NCI-H2196 (cell line): ENCODE data around the gene HADHA.
"Not testable (repeated sequence)": the region's sequence is repeated elsewhere in the genome, so short reads cannot be mapped to it uniquely, and the experiment has no call there.

ENCODE experiments used
- DNase-seq: peaks from one replicate; lab custom pipeline; 2025; ENCODE audit not compliant: unreplicated experiment; lab: John Stamatoyannopoulos, UW

Gene HADHA

DNA sequence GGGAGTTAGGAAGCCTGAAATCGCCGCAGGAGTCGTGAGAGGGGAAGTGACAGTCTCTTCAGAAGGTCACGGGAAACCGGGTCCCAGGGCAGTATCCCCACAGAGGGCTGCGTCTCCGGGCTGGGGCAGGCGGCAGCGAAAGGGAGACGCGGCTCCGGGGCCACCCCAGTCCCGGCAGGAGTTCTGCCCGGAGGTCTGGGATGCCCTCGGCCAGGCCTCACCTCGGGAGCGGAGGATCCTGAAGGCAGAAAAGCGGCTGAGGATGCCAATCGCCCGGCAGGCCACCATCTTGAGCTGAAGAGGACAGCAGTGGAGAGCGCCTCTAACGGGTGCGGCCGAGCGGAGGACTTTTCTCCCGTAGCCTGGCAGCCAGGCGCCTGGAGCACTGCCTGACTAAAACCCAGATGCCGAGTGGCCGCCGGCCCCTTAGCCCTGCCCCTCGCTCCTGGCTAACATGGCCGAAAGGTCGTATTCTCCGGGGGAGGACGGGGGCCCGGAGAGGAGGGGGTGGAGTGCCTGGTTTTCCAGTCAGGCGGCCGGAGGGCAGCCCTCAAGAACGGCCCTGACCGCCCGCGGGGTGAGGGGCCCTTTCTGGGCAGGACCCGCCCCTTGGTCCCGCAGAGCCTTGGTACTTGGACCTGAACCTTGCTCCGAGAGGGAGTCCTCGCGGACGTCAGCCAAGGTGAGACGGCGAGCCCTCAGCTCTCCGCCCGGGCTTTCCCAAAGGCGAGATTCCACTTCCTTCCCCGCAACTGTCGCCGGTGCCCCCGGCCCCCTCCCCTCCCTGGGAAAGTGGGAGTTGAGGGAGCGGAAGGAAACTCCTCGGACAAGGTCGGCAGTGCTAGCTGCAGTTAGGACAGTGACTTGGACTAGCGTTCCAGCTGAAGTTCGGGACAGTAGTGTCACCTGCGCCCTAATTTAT, at the start of gene HADHA, which contains the start of gene HADHB:
Gene HADHA (minus strand): TSS at position 324 of the 922 bp plus-strand sequence. CDS start 36 bp downstream, at position 288.
Gene HADHB (plus strand): TSS at position 631 of the 922 bp plus-strand sequence. CDS start 9,316 bp downstream, outside the sequence.
- peak; percentile 96 for DNase-seq

DNA sequence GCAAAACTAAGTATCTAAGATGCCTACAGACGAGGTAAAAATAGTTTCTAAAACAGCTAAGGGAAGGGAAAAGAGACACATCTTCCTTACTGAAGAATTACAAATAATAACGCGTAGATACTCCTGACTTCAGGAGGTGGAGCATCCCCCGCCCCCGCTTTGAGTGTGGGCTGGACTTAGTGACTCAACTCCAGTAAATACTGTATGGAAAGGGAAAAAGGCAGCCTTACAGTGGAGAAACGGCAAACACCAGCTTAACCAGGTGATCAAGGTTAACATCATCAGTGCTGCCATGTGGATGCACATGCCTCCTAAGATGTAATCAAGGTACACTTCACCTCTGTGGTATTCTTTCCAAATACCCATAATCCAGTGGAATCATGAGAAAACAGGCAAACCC, 48.2 kb upstream of the HADHA start:
- no peak for DNase-seq

DNA sequence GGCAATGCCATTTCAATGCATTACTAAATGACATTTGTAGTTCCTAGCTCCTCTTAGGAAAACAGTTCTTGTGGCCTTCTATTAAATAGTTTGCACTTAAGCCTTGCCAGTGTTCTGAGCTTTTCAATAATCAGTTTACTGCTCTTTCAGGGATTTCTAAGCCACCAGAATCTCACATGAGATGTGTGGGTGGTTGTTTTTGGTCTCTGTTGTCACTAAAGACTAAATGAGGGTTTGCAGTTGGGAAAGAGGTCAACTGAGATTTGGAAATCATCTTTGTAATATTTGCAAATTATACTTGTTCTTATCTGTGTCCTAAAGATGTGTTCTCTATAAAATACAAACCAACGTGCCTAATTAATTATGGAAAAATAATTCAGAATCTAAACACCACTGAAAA, 45.6 kb upstream of the HADHA start:
- no peak for DNase-seq

DNA sequence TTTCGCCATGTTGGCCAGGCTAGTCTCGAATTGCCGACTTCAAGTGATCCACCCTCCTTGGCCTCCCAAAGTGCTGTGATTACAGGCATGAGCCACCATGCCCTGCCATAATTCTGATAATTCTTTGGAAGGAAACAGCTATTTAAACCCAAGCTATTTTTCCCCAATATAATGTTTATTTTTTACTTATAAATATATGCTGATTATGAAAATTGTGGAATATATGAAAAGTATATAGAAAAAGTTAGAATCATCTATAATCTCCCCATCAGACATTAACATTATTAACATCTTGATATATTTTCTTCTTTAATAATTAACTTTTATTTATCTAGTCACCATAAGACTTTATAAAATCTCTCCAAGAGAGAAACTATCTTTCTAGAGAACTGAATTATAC, 41.5 kb upstream of the HADHA start:
- DNase-seq = no peak

DNA sequence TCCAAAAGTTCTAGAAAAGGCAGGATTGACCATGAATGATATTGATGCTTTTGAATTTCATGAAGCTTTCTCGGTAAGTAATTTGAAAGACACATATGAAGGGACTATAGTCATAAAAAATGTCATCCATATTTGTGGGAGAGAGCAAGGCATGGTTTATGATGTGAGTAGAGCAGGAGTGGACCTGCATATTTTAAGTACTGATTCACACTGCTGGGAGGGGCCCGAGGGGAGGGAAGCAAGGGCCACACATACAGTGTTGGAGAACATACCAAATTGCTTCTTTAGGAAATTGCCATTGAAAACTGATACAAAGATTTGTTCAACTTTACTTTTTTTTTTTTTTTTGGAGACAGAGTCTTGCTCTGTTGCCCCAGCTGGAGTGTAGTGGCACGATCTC, 39.7 kb upstream of the HADHA start:
- DNase-seq = no peak

DNA sequence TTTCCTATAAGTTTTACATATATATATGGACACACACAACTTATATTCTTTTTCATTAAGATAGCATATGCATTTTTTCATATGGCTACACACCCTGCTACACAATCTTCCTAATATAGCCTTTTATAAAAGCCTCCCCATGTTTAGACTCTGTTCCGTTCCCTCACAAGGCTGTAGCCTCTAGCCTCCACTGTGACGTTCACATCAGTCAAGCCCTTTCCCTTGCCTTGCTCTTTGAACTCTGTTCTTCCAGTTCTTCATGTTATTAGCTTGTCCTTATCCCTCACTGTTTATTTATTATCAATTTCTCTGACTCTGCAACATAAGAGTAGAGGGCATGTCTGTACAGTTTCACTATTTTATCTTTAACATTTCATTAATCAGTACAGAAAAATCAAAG, 39.2 kb upstream of the HADHA start:
- DNase-seq = no peak

DNA sequence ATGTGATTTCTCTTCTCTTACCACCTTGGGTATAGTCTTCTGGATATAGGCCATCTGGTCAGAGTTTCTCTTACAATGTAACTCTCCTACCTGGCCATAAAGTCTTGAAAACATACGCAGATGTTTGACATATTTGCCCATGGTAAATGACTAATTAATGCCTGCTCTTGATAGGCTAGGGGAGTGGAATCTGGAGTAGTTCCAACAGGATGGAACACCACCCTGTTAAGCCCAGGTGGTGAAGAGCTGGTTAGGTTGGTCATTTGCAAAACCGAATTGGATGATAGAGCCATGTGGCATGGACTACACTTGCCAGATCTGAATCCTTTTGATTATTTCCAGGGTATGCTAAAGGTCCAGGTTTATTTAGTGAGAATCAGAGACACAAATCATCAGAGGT, 36.8 kb upstream of the HADHA start:
- DNase-seq = no peak

DNA sequence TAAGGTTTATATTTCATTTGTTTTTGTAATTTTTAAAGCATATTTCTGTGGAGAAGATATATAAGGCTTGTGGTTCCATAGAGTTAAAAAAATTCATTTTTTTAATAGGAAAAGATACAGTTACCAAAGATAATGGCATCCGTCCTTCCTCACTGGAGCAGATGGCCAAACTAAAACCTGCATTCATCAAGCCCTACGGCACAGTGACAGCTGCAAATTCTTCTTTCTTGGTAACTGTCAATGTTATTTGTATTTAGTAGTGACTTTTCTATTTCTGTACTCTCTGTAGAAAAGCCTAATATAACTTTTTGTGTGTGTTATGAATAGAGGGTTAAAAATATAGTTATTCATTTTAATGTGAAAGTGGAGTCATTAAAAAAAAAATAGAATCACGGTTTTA, 35.5 kb upstream of the HADHA start:
- no peak for DNase-seq

DNA sequence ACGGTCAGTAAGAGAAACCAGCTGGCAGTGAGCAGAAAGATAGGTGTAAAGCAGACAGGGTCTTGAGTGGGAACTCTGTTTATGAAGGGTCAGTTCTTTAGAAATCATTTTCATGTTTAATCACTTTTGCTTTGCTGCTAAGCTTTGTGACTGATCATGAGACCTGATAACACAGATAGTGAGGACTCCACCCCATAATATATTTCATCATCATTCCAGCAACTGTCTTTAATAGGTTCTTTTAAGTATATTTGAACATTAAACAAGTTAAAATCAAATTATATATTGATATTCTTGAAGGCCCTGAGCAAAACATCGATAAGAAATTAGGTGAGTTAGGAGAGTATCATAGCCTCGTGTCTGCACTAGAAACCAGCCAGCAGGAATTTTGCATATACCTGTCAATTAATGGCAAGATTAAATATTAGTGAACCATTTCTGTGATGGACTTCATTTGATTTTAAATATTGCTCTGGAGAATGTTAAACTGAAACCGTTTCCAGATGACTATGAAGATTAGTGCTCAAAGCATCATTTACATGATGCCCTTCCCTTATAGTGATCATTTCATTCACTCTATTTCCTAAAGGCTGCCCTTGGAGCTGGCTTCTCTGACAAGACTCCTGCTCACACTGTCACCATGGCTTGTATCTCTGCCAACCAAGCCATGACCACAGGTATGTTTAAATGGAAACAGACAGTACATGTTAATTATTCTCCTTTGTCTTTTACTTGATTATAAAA, 32.2 kb upstream of the HADHA start:
- no peak for DNase-seq

DNA sequence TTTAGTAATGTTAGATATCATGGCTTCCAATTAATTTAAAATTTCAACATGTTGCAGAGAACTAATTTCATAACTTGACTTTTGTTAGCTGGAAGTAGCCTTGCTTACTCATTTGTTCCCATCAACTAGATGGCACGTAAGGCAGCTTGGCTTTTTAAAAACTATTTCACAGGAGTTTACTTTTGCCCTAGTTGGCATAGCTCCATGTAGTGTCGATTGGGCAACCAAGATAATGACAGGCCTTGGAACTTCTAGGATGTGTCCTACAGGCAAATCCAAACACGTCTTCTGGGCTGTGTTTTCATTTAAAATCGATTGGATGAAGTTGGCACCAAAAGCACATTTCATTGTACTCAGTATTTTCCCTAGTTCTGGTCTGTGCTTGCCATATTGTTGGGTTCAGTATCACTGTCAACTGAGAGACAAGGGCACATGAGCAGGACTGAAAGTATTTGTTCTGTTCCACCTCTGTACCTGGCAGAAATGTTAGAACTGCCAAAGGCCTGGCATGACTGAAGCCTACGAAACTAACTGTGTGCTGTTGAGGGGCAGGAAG, 29.7 kb upstream of the HADHA start:
- peak; percentile 27 for DNase-seq

DNA sequence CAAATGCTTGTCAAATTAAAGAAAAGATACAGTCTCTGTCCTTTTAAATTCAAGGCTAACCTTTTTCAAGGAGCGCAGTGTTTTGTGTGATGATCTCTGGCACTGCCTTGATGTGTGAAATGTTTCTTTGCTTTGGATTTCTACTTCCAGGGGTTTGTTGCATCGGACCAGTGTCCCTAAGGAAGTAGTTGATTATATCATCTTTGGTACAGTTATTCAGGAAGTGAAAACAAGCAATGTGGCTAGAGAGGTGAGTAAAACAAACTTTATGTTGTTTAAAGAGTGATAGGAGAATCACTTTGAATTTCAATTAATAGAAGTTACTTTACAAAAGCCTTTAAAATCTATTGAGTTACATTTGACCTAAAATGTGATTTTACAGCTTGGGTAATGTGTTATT, 29.1 kb upstream of the HADHA start:
- no peak for DNase-seq

DNA sequence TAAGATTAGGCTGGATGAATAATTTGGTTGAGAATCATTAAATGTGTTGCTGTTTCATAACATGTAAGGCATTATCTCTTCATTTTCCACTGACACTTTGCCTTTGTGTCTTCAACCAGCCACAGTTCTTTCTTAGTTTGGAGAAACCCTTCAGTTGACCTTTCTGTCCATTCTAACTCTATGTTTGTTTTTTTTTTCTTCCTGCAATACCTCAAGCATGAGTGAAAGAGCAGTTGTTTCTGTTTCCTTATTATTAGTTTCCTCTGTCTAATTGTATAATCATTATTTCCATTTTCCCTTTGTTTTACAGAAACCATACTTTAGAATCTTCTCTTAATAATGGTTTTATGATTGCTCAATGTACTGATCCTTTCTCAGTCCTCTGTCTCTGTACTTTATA, 25.9 kb upstream of the HADHA start:
- DNase-seq = no peak

DNA sequence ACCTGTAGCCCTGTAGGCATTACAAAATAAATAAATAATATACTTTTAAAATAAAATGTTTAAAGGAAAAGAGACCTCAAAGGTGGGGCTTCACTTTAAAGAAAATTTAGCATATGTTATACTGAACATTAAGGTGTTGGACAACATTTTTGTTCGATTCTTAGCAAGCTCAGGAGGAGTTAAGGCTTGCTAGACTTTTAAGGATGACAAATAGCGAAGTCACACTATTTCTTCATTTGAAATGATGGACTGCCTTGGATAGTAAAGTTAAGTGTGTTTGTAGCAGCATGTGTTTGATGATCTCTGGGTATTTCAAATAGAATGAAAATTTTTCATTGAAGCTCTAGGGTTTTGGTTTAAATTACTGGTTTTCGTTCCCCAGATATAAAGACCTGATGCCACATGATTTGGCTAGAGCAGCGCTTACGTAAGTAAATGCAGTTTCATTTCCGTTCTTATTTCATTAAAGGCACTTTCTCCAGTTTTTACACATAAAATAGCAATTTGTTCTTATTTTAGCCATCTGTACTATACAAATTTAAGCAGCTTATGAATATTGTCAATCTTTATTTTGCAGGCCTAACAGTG, 25.2 kb upstream of the HADHA start:
- DNase-seq = no peak

DNA sequence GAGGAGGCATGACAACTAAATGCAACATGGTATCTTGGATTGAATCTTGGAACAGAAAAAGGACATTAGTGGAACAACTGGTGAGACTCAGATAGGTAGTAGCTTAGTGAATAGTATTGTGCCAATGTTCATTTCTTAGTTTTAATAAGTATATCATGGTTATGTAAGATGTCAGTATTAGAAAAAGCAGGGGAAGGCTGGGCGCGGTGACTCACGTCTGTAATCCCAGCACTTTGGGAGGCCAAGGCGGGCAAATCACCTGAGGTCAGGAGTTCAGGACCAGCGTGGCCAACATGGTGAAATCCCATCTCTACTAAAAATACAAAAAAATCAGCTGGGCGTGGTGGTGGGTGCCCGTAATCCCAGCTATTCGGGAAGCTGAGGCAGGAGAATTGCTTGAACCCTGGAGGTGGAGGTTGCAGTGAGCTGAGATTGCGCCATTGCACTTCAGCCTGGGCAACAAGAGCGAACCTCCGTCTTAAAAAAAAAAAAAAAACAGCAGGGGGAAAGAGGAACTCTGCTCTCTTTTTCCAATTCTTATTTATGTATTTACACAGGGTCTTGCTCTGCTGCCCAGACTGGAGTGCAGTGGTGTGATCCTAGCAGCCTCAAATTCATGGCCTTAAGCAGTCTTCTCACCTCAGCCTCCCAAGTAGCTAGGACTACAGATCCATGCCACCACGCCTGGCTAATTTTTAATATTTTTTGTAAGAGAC, 24.4 kb upstream of the HADHA start:
- not testable (repeated sequence) for DNase-seq

DNA sequence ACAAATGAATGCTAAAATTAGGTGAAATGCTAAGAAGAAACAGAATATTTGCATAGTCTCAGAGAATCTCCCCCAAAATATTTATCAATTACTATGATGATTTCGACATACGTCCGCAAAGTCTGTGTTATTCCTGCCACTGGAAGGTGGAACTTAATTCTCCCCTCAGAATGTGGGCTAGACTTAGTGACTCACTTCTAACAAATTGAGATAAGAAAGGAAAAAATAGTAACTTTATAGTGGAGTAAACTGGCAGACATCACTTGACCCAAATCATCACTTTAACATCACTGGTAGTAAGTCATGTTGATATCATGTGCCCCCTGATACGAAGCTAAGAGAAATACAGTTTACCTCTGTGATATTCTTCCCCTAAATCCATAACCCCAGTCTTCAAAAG, 23.8 kb upstream of the HADHA start:
- no peak for DNase-seq

DNA sequence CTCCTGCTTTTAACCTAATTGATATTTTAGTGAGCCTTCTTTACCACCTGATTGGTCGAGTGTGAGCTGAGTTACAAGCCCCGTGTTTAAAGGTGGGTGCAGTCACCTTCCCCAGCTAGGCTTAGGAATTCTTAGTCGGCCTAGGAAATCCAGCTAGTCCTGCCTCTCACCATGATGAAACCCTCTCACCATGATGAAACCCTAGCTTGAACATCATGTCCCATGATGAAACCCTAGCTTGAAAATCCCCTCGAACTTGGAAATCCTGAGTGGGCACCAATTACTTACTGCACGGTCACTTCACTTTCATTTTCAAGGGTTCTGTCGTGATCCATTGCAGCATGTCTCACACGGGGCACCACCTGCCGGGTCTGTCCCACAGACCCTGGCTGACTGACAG, 14.4 kb upstream of the HADHA start:
- not testable (repeated sequence) for DNase-seq

DNA sequence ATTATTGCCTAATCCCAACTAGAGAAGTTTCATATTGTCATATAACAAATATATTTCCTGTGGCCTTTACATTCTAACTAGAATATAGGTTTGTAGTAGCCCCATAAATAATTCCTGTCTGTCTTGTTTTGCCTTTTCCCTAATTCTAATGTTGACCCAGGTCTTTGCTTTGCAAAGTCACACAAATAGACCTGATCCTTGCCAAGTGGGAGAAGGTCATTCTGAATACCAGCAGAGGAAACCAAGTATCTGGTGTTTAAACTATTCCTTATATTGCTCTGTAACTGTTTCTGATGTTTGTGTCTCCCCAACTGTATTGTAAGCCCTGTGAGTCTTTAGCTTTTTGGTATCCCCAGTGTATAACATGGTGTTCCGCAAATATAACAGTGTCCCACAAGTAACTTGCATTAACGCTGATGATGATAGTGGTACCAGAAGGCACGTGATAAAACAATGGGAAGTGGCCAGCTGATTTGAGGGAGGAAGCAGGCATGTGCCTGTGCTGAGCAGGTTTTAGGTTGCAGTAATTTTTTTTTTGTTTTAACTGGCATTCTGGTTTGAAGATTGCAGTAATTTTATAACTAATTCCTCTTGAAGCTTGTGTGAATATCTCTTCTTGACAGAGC, 11.4 kb upstream of the HADHA start:
- DNase-seq = no peak

DNA sequence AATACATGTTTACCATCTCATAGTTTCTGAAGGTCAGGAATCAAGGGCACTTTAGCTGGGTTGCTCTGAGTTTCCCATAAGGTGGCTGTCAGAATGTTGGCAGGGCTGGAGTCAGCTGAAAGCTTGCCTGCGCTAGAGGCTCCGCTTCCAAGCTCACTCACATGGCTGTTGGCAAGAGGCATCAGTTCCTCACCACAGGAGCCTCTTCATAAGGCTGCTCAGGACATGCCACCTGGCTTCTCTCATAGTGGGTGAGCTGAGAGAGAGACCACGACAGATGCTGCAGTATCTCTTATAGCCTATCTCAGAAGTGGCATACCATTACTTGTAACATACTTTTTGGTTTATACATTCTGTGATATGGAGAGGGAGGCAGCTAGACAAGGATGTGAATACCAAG, 7.5 kb upstream of the HADHA start:
- peak; percentile 48 for DNase-seq

DNA sequence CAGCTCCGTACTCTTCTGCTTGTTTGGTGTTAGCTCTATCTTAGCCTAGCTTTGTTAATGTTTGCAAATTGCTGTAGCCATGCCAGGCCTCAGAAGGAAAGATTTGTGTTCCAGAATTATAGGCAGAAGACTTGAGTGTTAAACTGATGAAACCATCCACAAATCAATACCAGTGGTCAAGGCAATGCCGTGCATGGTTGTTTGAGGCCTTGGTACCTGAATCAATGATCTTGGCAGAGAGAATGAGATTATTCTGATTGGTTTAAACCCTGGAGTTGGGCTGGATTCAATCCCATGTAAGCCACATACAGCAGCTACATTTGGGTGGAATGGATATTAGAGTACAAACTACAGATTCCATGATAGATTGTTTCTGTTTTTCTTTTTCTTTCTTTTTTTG, 5.2 kb upstream of the HADHA start:
- DNase-seq = no peak

DNA sequence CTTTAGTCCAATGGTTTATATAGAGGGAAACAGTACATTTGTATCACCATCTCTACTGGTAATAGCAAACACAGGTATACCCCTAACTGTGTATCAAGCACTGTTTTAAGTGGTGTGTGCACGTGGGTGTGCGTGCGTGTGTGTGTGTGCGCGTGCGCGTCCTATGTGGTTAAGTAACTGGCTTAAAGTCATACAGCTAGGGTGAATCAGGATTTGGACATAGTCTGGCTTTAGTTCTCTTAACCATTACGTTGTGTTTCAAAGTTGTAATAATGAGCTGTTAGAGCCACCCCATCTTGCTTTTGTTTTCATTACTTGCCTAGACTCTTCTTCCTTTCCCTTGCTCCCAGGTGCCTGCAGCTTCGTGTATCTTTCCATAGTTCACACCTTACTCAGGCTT, 2.4 kb upstream of the HADHA start:
- DNase-seq = no peak
